H54 (cell line): Measurements from ENCODE around the gene PSMA5.
A peak's percentile ranks its signal among the peaks of the same experiment; 100 is the strongest.

Experiments used
- DNase-seq: peaks from one replicate; pipeline ENCODE4 v3.0.0; 2011; ENCODE audit warnings: low spot score, mixed read lengths; ENCODE audit not compliant: insufficient read length
- FAIRE-seq: peaks from 3 replicates; lab custom pipeline; 2011; peaks lifted over from hg19 to GRCh38; lab: Jason Lieb, UNC
- POLR2A ChIP-seq: IDR thresholded peaks from 2 replicates; pipeline ENCODE4 v1.6.1; 2011; ENCODE audit warnings: low read depth, mild to moderate bottlenecking, low read length

Gene PSMA5

GRCh38 chr1:109392788-109393616 lies 33.2 kb downstream of the PSMA5 start:
- no peak for TF ChIP-seq POLR2A
- FAIRE-seq: no peak
- no peak for DNase-seq

GRCh38 chr1:109392037-109392787 lies 34.0 kb downstream of the PSMA5 start:
- no peak for TF ChIP-seq POLR2A
- DNase-seq (no peak), FAIRE-seq (peak; percentile 6)

- TF ChIP-seq POLR2A: no peak
- no peak for DNase-seq
- peak; percentile 23 for FAIRE-seq
Observed at GRCh38 chr1:109391626-109392025, 34.6 kb downstream of the PSMA5 start.

- no peak for TF ChIP-seq POLR2A
- DNase-seq (no peak), FAIRE-seq (peak; percentile 27)
Observed at GRCh38 chr1:109391157-109391556, 35.1 kb downstream of the PSMA5 start.

GRCh38 chr1:109389638-109390341 lies 36.5 kb downstream of the PSMA5 start:
- TF ChIP-seq POLR2A: no peak

GRCh38 chr1:109388884-109389637 lies 37.2 kb downstream of the PSMA5 start:
- no peak for DNase-seq
- no peak for TF ChIP-seq POLR2A
- FAIRE-seq: no peak

More at GRCh38 chr1:109389638-109390341, 36.5 kb downstream of the PSMA5 start:
- DNase-seq (no peak), FAIRE-seq (no peak)

- no peak for DNase-seq
- no peak for FAIRE-seq
- no peak for TF ChIP-seq POLR2A
Observed at GRCh38 chr1:109388208-109388711, 38.0 kb downstream of the PSMA5 start.

GRCh38 chr1:109386054-109386717 lies 40.1 kb downstream of the PSMA5 start:
- TF ChIP-seq POLR2A: no peak
- FAIRE-seq (no peak), DNase-seq (no peak)

- DNase-seq: no peak
- no peak for TF ChIP-seq POLR2A
- FAIRE-seq: no peak
Observed at GRCh38 chr1:109385417-109385816, 40.8 kb downstream of the PSMA5 start.

- no peak for TF ChIP-seq POLR2A
- no peak for FAIRE-seq
Observed at GRCh38 chr1:109383854-109384253, 42.4 kb downstream of the PSMA5 start.

GRCh38 chr1:109383087-109383779 lies 43.0 kb downstream of the PSMA5 start:
- DNase-seq: no peak
- peak; percentile 57 for FAIRE-seq
- no peak for TF ChIP-seq POLR2A

More at GRCh38 chr1:109383854-109384253, 42.4 kb downstream of the PSMA5 start:
- no peak for DNase-seq

- FAIRE-seq (no peak), DNase-seq (no peak)
- no peak for TF ChIP-seq POLR2A
Observed at GRCh38 chr1:109381573-109381972, 44.7 kb downstream of the PSMA5 start.
